Prostate gland (tissue), 2 donors: Measurements from ENCODE around the gene FOXP1.

Experiments
- CTCF ChIP-seq, 4 experiments: fragments of 200-600 bp in 2 of 4; fragments of 450-650 bp in 2 of 4; sonication (generic) in 2 of 4; IDR thresholded peaks; 1 replicate in 3 of 4; 2 replicates in 1 of 4; pipeline ENCODE4 v1.5.1; 2016 to 2019; ENCODE audit warnings: antibody characterized with exemption in 4 of 4, mild to moderate bottlenecking in 2 of 4, moderate library complexity in 2 of 4
- POLR2AphosphoS5 ChIP-seq: sonication (generic); formaldehyde crosslinking; IDR thresholded peaks from one replicate; pipeline ENCODE4 v1.6.1; 2017; ENCODE audit warnings: antibody characterized with exemption

GRCh38 chr3:71573181-71573580 lies 10.3 kb downstream of the FOXP1 start:
- TF ChIP-seq POLR2AphosphoS5 (no peak), CTCF (IDR thresholded peaks at IDR 0.05) (no peak)
